ENCODE measurements around the gene KNDC1. TPM values are rescaled to one million over a fixed set of nuclear protein-coding genes. Genes with fewer than 3 reads are reported as not detected.

Gene KNDC1
- total RNA-seq, 4 donors from 2014 or later = 0.19 to 0.59 (median 0.39) TPM

DNA sequence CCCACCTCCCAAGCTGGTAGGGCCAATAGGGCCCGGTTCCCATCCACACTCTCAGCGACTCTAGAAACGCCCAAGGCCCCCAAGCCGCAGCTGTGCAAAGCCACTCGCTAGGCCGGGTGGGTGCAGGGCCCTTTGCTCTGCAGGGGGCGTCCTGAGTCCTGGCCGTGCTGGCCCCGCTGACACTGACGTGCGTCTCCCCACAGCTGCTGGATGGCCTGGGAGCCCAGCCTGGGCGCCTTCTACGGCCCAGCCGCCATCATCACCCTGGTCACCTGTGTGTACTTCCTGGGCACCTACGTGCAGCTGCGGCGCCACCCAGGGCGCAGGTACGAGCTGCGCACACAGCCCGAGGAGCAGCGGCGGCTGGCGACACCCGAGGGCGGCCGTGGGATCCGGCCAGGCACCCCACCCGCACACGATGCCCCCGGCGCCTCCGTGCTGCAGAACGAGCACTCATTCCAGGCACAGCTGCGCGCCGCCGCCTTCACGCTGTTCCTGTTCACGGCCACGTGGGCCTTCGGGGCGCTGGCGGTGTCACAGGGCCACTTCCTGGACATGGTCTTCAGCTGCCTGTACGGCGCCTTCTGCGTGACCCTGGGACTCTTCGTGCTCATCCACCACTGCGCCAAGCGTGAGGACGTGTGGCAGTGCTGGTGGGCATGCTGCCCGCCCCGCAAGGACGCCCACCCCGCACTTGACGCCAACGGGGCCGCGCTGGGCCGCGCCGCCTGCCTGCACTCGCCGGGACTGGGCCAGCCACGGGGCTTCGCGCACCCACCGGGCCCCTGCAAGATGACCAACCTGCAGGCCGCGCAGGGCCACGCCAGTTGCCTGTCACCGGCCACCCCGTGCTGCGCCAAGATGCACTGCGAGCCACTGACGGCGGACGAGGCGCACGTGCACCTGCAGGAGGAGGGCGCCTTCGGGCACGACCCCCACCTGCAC, 31.6 kb upstream of the KNDC1 start:
- no peak overlapping the region for H3K4me3 ChIP-seq (ENCODE audit: low read depth, poor library complexity, severe bottlenecking)
- no peak for TF ChIP-seq POLR2A (IDR thresholded peaks at IDR 0.05)
- TF ChIP-seq, protein P1, sequence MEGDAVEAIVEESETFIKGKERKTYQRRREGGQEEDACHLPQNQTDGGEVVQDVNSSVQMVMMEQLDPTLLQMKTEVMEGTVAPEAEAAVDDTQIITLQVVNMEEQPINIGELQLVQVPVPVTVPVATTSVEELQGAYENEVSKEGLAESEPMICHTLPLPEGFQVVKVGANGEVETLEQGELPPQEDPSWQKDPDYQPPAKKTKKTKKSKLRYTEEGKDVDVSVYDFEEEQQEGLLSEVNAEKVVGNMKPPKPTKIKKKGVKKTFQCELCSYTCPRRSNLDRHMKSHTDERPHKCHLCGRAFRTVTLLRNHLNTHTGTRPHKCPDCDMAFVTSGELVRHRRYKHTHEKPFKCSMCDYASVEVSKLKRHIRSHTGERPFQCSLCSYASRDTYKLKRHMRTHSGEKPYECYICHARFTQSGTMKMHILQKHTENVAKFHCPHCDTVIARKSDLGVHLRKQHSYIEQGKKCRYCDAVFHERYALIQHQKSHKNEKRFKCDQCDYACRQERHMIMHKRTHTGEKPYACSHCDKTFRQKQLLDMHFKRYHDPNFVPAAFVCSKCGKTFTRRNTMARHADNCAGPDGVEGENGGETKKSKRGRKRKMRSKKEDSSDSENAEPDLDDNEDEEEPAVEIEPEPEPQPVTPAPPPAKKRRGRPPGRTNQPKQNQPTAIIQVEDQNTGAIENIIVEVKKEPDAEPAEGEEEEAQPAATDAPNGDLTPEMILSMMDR (IDR thresholded peaks at IDR 0.05) = no peak
- DNase-seq (ENCODE audit: low spot score in 2 of 2) = no peak
- 93 to 94% methylated on average over 58 to 83 of the region's 83 CpGs for WGBS, 2 donors
- intact Hi-C loops (cut with DNase I; ENCODE audit: low total_unique reads) = no loop called here

DNA sequence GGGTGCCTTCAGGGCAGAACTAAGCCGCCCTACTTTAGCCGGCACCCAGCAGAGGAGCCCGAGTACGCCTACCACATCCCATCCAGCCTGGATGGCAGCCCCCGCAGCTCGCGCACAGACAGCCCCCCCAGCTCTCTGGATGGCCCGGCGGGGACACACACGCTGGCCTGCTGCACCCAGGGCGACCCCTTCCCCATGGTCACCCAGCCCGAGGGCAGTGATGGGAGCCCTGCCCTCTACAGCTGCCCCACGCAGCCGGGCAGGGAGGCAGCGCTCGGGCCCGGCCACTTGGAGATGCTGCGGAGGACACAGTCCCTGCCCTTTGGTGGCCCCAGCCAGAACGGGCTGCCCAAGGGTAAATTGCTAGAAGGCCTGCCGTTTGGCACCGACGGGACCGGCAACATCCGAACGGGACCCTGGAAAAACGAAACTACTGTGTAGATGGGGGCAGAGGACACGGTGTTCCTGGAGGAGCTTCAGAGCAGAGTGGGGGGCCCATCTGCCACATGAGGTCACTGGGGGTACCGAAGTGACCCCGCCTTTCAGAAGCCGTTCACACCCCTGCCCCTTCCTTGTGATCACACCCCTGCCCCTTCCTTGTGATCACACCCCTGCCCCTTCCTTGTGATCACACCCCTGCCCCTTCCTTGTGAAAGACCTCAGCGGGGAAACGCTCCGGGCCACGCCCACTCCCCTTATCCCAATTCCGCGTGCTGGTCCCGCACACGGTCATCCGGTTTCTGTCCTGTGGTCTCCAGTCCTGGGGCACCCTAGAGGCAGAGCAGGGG, 30.8 kb upstream of the KNDC1 start:
- WGBS, 2 donors = 82 to 83% methylated on average over 33 to 39 of the region's 39 CpGs
- intact Hi-C loops (cut with DNase I; ENCODE audit: low total_unique reads) = no loop called here
- no peak overlapping the region for H3K4me3 ChIP-seq (ENCODE audit: low read depth, poor library complexity, severe bottlenecking)
- TF ChIP-seq, protein P1 (IDR thresholded peaks at IDR 0.05) = no peak
- no peak for TF ChIP-seq POLR2A (IDR thresholded peaks at IDR 0.05)
- peak in 1 of 2 donors; percentile 70 for DNase-seq (ENCODE audit: low spot score in 2 of 2)

DNA sequence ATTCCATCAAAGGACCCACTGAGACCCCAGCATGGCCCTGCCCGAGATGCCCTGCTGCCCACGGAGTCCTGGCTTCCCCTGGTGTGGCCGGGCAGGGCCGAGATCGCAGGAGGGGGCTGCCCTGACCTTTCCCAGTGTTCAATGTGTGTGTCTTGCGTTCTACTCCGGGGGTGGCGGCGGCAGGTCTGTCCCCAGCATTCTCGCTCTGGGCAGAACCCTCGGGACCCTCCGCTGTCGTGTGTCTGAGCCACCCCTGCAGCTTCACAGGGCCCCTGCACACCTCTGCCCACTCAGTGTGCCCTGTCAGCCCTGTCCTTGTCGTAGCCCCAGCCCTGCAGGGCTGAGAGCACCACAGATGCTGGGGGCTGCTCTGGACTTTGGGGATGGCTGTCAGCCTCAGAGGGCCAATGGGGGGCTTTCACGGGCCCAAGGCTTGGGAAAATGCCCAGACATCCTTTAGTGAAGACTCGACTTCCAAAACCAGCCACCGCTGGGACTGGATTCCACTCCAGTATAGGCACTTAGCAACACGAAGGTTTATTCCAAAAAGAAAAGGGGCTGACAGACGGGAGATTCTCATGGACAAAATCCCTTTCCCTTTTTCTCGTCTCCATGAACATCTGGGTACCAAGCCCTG, 30.0 kb upstream of the KNDC1 start:
- DNase-seq (ENCODE audit: low spot score in 2 of 2) = peak in 1 of 2 donors; percentile 76
- intact Hi-C loops (cut with DNase I; ENCODE audit: low total_unique reads) = no loop called here
- TF ChIP-seq, protein P1 (IDR thresholded peaks at IDR 0.05) = no peak
- TF ChIP-seq POLR2A (IDR thresholded peaks at IDR 0.05) = no peak
- H3K4me3 ChIP-seq (ENCODE audit: low read depth, poor library complexity, severe bottlenecking) = no peak overlapping the region
- 60 to 63% methylated on average over 20 of the region's 20 CpGs for WGBS, 2 donors

DNA sequence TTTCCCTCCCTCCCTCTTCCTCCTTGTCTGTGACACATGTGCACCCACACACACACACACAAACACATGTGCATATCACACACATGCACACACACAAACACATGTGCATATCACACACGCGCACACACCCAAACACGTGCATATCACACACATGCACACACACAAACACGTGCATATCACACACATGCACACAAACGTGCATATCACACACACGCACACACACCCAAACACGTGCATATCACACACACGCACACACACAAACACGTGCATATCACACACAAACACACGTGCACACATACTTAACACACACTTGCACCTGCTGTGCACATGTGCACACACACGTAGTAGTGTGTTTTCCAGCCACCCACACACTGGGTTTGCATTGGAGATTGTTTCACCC, 29.4 kb upstream of the KNDC1 start:
- intact Hi-C loops (cut with DNase I; ENCODE audit: low total_unique reads) = no loop called here

DNA sequence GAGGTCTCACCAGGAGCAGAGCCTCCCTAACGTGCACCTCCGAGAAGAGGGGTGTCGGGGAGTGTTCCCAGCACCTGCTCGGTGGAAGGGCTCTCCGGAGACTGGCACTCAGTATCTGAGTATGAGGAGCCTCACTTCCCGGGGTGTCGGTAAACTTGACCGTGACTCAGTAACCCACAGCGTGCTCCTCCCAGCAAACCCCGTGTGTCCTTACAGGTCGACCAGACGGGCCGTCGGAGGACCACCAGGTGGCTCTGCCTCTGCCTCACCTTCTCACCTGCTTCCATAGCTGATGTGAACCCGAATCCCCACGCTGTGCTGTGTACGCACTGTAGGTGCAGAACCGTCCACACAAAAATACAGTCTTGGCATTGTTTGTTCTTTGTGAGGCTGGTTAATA, 29.0 kb upstream of the KNDC1 start:
- H3K4me3 ChIP-seq (ENCODE audit: low read depth, poor library complexity, severe bottlenecking) = no peak overlapping the region
- WGBS, 2 donors = 70 to 76% methylated on average over 14 to 15 of the region's 18 CpGs
- no peak for TF ChIP-seq POLR2A (IDR thresholded peaks at IDR 0.05)
- TF ChIP-seq, protein P1 (IDR thresholded peaks at IDR 0.05) = no peak
- DNase-seq (ENCODE audit: low spot score in 2 of 2) = peak in 1 of 2 donors; percentile 84
- intact Hi-C loops (cut with DNase I; ENCODE audit: low total_unique reads) = no loop called here

More for the DNA sequence above, 29.4 kb upstream of the KNDC1 start:
- 80 to 83% methylated on average over 11 of the region's 11 CpGs for WGBS, 2 donors
- no peak for DNase-seq (ENCODE audit: low spot score in 2 of 2)
- no peak overlapping the region for H3K4me3 ChIP-seq (ENCODE audit: low read depth, poor library complexity, severe bottlenecking)
- TF ChIP-seq POLR2A (IDR thresholded peaks at IDR 0.05) = no peak
- TF ChIP-seq, protein P1 (IDR thresholded peaks at IDR 0.05) = no peak
